Superior temporal gyrus (tissue), 1 donor: ENCODE data around the gene RAB26.

ENCODE experiments used
- DNase-seq: peaks from one replicate; pipeline ENCODE4 v3.0.0-alpha.2; 2016; ENCODE audit errors: extremely low spot score

RAB26 gene

DNA sequence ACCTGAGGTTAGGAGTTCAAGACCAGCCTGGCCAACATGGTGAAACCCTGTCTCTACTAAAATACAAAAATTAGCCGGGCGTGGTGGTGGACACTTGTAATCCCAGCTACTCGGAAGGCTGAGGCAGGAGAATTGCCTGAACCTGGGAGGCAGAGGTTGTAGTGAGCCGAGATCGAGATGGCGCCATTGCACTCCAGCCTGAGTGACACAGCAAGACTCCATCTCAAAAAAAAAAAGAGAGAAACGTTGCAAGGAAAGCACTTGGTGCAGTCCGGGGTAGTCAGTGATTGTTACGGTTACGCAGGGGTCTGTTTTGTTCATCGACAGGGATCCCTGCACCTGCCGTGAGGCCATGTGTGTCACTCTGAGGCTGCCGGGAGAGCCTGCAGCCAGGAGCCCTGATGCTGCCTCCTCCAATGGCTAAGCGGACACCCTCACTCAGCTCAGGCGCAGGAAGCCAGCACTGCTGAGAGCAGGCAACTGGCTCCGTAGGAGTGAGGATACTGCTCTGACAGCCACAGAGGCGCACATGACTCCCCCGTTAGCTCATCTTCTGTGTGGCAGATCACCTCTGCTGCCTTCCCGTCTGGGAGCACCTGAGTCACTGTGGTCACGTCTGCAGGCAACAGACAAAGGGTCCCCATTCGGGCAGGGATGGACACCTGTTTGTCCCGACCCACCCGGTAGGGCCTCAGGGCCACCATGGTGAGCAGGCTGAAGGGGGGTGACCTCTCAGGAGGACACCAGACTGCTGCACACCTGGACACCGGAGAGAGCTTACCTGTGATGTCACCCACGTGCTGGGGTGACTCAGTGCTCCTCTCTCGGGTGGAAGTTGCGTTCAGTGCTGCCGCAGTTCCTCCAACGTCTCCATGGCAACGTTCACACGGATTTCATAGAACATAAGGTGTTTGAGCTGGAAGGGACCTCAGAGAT, 5.2 kb upstream of the RAB26 start:
- peak; percentile 67 for DNase-seq

DNA sequence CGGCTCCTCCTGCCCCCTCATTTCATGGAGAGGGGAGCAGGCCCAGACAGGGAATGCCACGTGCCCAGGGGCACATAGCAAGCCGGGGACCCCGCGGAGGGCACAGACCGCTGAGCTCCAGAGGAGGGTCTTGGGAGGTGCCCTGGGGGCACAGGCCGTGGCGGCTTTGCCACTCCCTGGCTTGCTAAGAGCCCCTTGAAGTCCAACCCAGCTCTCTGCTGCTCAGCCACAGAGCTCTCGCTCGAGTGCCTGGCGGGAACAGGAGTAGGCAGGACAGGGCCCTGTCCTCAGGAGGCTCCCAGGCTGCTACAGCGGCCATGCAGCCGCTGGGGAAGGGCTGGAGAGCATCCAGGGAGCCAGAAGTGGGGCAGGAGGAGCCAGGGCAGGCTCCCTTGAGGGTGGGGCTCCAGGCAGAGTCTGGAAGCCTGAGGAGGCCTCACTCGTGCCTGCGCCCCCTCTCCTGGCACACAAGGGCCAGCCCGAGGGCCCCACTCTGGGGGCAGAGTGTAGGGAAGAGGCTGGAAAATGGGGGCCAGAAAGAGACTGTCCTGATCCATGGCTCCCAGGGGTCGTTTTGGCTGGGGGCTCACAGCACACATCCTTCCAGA, 4.4 kb upstream of the RAB26 start:
- no peak for DNase-seq

DNA sequence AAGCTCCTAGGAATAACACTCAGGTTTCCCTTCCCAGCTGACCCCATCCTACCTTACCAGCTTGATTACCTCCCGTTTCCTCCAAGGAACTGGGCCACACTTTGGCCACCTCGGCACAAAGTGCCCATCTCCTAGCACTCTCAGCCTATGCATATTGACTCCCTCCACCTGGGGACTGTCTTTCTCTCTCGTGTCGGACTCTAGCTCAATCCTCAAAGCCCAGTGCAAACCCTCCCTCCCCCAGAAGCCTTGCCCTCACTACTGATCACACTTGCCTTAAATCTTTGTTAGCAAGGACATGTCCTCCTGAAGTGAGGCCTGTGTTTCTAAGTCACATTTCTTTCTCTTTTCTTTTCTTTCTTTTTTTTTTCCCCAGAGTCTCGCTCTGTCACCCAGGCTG, 2.6 kb upstream of the RAB26 start:
- no peak for DNase-seq

DNA sequence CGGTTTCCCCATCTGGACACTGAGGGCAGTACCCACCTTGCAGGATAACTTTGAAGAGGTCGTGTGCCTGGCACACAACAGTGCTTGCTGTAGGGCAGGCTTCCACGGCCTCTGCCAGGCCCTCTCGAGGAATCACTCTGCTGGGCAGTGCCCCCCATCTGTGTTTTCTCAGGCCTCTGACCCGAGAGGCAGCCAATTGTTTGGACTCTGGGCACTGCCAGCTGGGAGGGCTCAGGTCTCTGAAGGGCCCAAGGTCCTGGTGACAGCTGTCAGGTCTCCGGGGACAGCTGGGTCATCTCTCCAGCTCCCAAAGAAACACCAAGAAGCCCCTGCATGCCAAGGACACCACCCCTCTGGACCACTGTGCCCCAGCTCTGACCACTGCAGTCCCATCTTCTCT, 1.0 kb upstream of the RAB26 start:
- no peak for DNase-seq

DNA sequence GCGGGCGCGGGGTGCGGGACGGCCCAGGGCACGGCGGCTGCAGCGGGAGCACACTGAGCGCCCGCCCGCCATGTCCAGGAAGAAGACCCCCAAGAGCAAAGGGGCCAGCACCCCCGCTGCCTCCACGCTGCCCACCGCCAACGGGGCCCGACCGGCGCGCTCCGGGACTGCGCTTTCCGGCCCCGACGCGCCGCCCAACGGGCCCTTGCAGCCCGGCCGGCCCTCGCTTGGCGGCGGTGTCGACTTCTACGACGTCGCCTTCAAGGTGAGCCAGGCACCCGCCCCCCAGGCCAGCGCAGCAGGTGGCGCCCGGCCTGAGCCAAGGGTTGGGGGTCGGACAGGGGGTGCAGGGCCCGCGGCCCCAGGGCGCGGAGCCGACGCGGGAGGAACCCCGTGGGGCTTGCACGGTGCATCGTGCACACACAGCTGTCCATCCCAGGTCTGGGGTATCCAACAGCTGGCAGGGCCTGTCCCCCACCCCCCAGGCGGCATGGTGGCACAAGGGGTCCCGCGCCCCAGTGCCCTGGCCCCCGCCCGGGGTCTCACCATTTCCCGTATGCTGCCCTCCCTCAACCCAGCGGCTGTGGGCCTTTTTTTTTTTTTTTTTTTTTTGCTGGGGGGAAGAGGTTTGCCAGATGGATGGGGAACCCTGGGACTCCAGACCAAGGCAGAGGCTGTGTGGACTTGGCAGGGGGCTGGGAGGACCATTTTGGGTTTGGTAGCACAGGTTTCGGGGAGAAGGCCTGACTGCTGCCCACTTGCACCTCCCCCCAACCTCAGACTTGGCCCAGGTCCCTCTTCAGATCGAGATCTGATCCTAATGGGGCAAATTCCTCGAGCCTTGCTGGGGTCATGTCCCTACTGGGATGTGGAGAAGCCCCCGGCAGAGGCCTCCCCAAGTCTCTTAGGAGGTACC, 547 bp downstream of the RAB26 start:
- DNase-seq, result no peak

DNA sequence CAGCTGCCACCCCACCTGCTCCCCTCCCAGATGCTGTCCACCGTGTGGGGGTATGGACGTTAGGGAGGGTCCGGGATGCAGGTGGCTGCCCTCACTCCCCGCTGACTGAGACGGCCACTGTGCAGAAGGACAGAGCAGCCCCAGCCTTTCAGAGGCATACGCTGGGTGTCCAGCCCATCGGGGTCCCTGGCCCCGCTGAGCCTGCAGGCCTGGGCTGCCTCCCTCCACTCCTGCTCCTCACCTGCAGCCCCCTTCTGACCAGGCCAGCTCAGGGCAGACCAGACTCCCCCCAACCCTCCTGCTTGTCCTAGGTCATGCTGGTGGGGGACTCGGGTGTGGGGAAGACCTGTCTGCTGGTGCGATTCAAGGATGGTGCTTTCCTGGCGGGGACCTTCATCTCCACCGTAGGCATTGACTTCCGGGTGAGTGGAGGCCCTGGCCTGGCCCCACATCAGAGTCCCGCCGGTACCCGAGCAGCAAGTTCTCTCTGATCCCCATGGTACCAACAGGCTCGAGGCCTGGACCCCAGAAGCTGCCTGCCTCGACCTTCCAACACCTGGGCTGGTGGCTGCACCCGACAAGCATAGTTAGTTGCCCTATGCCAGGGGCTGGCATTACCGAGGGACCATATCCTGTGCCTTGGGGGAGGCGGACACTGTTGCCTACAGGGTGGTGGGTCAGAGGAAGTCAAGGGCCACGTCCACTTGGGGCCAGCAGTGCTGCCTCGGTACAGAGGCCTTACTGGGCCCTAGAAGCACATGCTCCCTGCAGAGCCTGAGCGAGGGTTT, 1.4 kb downstream of the RAB26 start:
- no peak for DNase-seq

DNA sequence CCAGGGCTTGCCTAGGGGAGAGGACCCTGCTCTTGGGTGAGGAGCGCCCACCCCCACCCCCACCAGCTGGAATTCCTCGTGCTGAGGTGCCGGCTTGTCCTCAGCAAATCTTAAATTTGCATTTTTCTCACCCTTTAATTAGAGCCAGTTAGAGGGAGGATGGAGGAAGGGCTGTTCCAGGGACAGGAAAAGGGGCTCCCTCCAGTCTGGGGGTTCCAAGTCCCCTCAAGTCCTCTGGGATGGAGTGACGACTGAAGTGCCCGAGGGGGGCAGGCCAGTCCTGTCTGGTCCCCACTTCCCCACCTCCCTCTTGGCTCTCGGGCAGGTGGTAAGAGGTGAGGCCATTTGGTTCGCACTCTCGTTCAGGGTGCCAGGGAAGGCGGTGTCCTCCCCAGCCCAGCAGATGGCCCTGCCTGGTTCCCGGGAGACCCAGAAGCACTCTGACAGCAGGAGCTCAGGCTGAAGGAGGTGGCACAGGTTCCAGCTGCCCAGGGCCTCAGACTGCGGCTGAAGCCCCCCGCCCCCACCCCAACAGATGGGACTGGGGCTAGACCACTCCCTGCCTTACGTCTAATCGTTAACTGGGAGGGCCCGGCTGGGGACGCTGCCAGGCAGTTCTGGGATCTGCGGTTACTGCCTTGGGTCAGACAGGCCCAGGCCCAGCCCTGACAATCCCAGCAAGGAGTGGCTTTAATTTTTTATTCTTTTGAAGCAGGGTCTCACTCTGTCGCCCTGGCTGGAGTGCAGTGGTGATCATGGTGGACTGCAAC, 2.2 kb downstream of the RAB26 start:
- DNase-seq, result no peak

DNA sequence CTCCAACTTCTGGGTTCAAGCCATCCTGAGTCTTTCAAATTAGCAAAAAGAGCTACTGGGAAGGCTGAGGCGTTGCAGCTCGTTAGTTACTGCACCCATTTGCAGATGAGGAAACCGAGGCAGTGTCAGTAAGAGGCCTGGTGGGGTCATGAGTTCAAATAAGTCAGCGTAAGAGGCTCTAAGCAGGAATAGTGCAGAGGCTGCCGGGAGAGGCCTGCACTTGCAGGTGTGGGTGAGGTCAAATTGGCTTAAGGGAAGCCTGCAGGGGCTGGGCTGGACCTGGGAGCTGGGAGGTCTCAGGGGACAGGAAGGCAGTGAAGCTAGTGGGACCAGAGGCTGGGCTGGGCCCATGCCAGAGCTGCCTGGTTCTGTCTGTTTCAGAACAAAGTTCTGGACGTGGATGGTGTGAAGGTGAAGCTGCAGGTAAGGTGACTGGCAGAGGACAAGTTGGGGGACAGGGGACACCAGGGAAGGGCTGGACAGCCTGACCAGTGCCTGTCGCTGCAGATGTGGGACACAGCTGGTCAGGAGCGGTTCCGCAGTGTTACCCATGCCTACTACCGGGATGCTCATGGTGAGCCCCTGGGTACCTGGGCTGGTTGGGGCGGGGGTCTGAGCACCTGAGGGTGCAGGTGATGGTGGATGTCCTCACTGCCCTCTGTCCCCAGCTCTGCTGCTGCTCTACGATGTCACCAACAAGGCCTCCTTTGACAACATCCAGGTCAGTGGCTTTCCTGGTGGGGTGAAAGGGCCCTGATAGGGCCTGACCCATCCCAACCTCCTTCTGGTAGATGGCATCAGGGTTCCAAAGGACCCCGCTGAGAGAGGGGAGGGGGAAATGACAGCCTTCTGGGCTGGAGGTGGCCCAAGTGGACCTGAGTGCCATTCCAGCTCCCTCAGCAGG, 3.0 kb downstream of the RAB26 start:
- no peak for DNase-seq

DNA sequence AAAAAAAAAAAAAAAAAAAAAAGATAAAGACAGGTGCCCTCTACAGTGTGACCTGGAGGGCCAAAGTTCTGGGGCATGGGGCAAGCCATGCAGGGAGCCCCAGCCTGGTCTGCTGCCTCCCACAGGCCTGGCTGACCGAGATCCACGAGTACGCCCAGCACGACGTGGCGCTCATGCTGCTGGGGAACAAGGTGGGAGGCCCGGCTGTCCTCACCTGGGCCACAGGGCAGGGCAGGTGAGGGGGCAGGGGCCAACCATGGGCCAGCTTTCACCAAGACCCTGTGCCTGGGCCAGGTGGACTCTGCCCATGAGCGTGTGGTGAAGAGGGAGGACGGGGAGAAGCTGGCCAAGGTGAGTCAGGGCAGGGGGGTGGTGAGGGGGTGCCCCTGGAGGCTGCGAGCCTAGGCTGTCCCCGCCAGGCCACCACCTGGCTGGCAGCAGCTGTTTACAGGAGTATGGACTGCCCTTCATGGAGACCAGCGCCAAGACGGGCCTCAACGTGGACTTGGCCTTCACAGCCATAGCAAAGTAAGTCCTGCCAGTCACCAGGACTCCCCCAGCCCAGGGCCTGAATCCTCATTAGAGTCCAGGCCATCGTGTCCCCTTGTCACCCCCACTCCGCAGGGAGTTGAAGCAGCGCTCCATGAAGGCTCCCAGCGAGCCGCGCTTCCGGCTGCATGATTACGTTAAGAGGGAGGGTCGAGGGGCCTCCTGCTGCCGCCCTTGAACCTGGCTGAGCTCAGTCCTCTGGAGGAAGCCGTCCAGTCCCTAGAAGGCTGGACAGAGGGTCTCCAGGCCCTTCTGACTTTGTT, 4.5 kb downstream of the RAB26 start:
- DNase-seq, result no peak

DNA sequence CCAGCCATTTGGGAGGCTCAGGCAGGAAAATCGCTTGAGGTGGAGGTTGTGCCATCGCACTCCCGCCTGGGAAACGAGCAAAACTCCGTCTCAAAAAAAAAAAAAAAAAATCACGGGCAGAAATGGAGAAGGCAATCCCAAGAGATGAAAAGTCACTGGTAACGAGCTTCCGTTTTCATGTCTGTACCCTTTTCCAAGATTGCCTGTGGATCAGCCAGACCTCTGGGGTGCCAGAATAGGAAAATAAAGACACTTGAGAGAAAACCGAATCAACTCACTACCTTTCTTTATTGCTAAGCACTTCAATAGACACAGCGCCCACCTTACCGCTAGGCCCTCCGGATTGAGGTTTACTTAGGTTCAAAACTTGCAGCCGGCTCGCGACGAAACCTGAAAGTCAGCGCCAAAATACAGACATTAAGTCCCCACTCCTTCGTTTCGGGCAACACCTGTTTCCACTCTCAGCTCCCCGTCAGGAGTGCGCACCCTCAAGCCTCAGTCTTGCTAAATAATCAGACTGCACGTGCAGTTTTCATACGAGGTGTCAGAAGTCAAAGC, 6.2 kb downstream of the RAB26 start:
- peak; percentile 38 for DNase-seq

DNA sequence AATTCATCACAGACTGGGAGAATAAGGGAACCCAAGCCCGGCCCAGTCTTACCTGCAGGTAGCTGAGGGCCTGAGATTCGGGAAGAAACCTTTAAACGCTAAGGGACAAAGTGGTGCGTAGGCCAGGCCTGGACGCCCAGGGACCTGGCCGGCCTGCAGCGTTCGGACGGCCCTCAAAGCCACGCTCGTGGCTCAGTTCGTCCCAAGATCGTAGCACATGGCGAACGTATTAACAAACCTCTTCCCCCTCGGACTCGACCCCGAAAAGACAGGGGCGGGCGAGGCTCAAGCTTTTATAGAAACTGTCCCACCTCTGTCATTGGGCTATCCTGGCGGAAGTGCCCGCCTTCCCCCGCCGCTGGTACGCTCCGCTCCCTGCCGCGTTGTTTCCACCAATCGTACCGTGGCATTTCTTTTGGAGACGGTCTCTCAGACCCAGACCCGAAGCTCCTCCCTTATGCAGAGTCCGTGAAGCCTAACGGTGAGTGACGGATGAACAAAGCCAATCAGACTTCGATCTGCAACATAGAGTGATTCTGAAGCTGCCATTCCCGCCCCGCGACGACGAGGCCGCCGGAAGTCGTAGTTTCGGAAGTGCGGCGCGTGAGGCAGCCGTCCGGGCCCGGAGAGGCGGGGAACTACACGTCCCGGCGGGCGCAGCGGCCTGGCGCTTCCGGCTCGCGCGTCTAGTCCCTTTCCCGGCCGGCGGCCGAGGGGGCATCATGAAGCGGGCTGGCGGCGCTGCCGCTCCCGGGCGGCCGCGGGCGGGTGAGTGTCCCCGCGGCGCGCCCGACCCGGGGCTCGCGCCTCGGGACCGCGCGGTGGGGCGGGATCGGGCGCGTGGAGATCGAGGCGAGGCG, 6.9 kb downstream of the RAB26 start, which contains the start of gene TRAF7:
TRAF7 (plus strand) TSS at position 692 of the 860 bp plus-strand sequence. CDS start 8,139 bp downstream, outside the sequence.
- DNase-seq, result peak; percentile 100

DNA sequence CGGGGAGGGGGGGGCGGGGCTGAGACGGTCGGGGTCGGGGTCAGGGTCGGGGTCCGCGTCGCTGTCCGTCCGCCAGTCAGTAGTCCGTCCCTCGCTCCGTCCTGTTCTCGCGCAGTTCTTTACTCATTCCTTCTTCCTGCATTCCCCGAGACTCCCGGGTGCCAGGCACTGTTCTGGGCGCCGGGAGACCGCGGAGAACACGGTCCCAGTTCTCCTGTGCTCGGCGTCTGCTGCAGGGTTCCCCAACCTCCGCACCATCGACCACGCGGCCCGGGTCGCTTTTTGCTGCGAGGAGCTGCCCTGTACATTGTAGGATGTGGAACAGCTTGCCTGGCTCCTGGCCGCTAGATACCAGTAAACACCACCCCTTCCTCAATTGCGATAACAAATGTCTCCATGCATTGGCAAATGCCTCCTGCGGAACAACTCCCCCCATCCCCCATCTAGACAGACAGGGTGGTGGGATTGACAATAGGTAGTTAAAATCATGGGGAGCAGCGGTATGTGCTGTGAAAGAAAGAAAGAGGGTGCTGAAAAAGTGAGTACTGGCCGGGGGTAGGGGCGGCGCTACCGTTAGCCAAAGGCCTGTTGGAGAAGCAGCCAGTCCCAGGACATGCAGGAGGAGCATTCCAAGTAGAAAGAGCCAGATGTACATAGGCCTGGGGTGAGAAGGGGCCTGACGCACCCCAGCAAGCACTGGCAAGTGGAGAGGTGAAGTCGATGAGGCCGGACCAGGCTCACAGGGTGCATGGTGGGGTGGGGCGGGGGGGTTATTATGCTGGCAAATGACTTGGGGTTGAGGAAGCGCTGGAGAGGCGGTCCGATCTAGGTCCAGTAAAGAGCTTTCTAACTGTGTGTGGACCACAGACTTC, 7.8 kb downstream of the RAB26 start:
- DNase-seq, result no peak

DNA sequence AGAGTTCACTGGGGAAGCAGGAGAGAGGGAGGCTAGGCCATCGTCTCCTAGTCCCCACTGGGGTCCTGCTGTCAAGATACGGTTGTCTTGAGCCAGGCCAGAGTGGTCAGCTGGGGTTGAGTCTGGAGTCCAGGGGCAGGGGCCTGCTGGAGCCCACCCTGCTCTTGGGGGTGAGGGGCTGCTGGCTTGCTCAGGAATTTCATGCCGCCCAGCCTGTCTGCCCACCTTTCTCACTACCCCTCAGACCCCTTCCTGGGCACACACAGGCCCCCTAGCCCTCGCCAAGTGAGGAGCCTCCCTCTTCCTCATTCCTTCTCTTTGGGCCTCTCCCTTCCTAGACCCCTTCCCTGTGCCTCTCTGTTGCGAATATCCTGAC, 8.4 kb downstream of the RAB26 start:
- no peak for DNase-seq

DNA sequence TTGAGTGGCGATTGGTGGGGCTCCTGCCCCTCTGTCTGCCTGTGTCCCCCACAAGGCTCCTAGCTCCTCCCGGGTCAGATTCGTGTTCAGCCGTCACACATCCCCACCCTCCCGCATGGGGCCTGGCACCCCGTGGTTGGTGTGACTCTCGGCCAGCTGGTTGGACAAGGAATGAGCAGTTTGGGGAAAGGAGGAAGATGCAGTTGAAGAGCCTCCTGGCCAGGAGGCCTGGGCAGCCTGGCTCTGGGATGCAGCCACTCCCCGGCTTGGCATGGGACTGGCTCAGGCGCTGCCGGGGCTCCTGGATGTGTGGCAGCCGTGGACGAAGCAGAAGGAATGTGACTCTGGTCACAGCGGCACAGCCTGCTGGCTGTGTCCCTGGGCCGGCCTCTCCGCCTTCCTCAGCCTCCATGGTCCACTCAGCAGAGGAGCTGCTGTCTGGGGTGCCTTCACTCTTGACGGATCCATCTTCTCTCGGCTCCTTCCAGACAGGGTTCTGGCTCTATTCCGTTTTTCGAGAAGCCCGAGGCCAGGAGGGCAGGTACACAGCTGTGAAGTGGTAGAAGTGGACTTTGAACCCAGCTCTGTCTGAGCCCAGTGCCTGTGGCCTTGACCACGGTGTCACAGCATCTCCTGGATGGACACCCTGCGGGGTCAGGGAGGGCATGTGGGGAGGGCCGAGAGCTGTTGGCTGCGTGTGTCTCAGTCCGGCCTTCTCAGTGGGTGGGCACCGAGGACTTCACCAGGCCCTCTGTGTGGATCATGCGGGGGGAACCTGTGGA, 9.2 kb downstream of the RAB26 start:
- DNase-seq, result no peak

DNA sequence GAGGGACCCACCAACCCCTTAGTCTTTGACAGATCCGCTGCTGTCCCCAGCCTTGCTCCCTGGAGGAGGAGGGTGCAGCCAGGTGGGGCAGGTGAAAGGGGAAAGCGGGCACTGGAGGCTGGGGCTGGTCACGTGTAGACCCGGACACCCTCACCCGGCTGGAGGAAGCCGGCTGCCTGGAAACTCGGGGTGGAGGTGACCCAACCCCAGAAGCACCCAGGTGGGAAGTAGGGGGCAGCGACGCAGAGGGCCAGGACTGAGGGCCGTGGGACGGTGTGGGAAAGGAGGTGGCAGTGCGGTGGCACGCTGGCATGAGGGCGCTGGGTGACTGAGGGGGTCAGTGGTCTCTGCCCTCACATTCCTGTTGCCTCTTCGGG, 9.8 kb downstream of the RAB26 start:
- DNase-seq, result no peak
